BJ (cell line): ENCODE measurements around the gene ROR1. TPM values are rescaled to one million over a fixed set of nuclear protein-coding genes. Genes with fewer than 3 reads are reported as not detected.

Experiments used
- CTCF ChIA-PET: fragments of 350-600 bp; formaldehyde crosslinking; extraction: SDS; loops from one replicate; lab custom pipeline; 2021; ENCODE audit warnings: antibody characterized with exemption, inconsistent platforms; lab: Yijun Ruan, JAX
- POLR2A ChIA-PET: fragments of 300-600 bp; sonication (Branson Sonifier 250); formaldehyde crosslinking; extraction: SDS; loops from one replicate; lab custom pipeline; 2021; ENCODE audit warnings: antibody characterized with exemption; lab: Charles Lee
- DNase-seq: peaks from one replicate; pipeline ENCODE4 v3.0.0-alpha.2; 2011; ENCODE audit warnings: low read depth
- H3K27me3 ChIP-seq: 2 replicates; pipeline ENCODE4 v1.6.0; 2011; ENCODE audit warnings: low read length; ENCODE audit not compliant: control insufficient read depth, insufficient read depth
- H3K36me3 ChIP-seq: 2 replicates; pipeline ENCODE4 v1.5.1; 2011; ENCODE audit warnings: low read length; ENCODE audit not compliant: control insufficient read depth, insufficient read depth
- H3K4me3 ChIP-seq: 2 replicates; pipeline ENCODE4 v1.5.1; 2011; ENCODE audit warnings: low read depth, mild to moderate bottlenecking, control low read depth, low read length
- polyA plus RNA-seq: library from polyadenylated mRNA; depleted of rRNA; stranded (reverse); fragments of >200 nt; gene quantifications from 2 replicates; pipeline ENCODE4 v1.2.3, GENCODE V29; 2011
- TF ChIP-seq, protein P1 (sequence below): IDR thresholded peaks from 2 replicates; pipeline ENCODE4 v1.5.1; 2011; ENCODE audit warnings: low read depth, mild to moderate bottlenecking, control low read depth, inconsistent platforms, low read length, moderate library complexity; ENCODE audit not compliant: insufficient read depth

Gene ROR1
- polyA plus RNA-seq, 1 experiment, result 4.6 TPM

GRCh38 chr1:64147045-64147724 is 373.4 kb downstream of the ROR1 start:
- CTCF ChIA-PET, result interaction anchor here (1.0 to 2.4 kb wide), 2 partner anchors 10 to 11 kb away, joined by 3 to 13 read pairs; no protein-coding TSS in a partner anchor
- Histone ChIP-seq H3K36me3 (no peaks in the 10 kb centered on the region), H3K27me3 (no peaks in the 10 kb centered on the region), H3K4me3 (no peak overlapping the region)
- DNase-seq, result no peak
- POLR2A ChIA-PET, result no interaction called here
- TF ChIP-seq, protein P1, sequence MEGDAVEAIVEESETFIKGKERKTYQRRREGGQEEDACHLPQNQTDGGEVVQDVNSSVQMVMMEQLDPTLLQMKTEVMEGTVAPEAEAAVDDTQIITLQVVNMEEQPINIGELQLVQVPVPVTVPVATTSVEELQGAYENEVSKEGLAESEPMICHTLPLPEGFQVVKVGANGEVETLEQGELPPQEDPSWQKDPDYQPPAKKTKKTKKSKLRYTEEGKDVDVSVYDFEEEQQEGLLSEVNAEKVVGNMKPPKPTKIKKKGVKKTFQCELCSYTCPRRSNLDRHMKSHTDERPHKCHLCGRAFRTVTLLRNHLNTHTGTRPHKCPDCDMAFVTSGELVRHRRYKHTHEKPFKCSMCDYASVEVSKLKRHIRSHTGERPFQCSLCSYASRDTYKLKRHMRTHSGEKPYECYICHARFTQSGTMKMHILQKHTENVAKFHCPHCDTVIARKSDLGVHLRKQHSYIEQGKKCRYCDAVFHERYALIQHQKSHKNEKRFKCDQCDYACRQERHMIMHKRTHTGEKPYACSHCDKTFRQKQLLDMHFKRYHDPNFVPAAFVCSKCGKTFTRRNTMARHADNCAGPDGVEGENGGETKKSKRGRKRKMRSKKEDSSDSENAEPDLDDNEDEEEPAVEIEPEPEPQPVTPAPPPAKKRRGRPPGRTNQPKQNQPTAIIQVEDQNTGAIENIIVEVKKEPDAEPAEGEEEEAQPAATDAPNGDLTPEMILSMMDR, result no peak

DNA sequence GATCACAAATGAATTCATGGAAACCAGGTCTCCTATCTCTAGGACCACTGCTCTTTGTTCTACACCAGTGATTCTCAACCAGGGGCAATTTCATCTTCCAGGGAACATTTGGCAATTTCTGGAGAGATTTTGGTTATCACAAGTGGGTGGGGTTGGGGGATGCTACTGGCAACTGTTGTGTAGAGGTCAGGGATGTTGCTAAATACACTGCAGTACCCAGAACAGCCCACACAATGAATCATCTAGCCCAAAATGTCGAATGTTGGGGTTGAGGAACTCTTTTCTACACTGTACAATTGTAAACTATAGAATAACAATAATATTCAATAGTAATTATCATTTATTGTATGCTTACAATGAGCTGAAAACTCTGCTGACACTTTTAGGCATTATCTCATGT is 373.9 kb downstream of the ROR1 start:
- no peaks in the 10 kb centered on the region for H3K27me3 ChIP-seq
- no peak overlapping the region for H3K4me3 ChIP-seq
- CTCF ChIA-PET, result interaction anchor here (1.0 to 2.4 kb wide), 2 partner anchors 10 to 11 kb away, joined by 3 to 13 read pairs; no protein-coding TSS in a partner anchor
- TF ChIP-seq, protein P1, result no peak
- no peaks in the 10 kb centered on the region for H3K36me3 ChIP-seq
- DNase-seq, result no peak
- POLR2A ChIA-PET, result no interaction called here

DNA sequence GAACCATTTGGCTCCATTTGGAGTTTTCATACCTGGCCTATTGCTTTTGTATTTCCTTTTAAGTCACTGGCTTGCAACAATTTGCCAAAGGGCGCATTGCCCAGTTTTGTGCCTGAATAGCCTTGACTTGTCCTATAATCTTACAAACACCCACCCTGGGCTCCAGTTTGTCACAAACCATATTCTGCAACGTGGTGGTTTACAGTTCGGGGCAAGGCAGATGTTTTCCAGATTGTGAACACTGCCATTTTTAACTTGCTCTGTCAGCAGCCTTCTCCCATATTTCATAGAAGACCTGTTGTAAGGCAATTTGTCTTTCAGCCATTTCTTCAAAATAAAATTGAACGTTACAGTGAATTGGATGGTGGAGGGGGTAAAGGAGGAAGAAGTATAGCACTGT is 376.4 kb downstream of the ROR1 start:
- Histone ChIP-seq H3K27me3 (no peaks in the 10 kb centered on the region), H3K36me3 (no peaks in the 10 kb centered on the region), H3K4me3 (no peak overlapping the region)
- TF ChIP-seq, protein P1, result no peak
- DNase-seq, result no peak
- CTCF ChIA-PET, result interaction anchor here (0.9 to 1.4 kb wide), 2 partner anchors 12 to 357 kb away, joined by 3 to 7 read pairs; no protein-coding TSS in a partner anchor
- POLR2A ChIA-PET, result no interaction called here

GRCh38 chr1:64150729-64151230 is 377.0 kb downstream of the ROR1 start:
- H3K27me3 ChIP-seq, result no peaks in the 10 kb centered on the region
- POLR2A ChIA-PET, result no interaction called here
- DNase-seq, result no peak
- TF ChIP-seq, protein P1, result no peak
- H3K36me3 ChIP-seq, result no peaks in the 10 kb centered on the region
- CTCF ChIA-PET, result interaction anchor here (0.9 to 1.4 kb wide), 2 partner anchors 13 to 358 kb away, joined by 3 to 7 read pairs; no protein-coding TSS in a partner anchor
- H3K4me3 ChIP-seq, result no peak overlapping the region

- CTCF ChIA-PET, result no interaction called here
Measured at GRCh38 chr1:64155278-64155677, 381.5 kb downstream of the ROR1 start.

More at GRCh38 chr1:64155278-64155677, 381.5 kb downstream of the ROR1 start:
- TF ChIP-seq, protein P1, result no peak
- POLR2A ChIA-PET, result no interaction called here
- no peak overlapping the region for H3K4me3 ChIP-seq
- no peaks in the 10 kb centered on the region for H3K27me3 ChIP-seq
- DNase-seq, result no peak
- no peaks in the 10 kb centered on the region for H3K36me3 ChIP-seq
